ENCODE results near the gene RELN. TPM values are rescaled to one million over a fixed set of nuclear protein-coding genes. Genes with fewer than 3 reads are reported as not detected.

The RELN gene
- total RNA-seq, 1 donor from 2014 or later = 168 TPM

GRCh38 chr7:103995554-103995953 lies 6.1 kb upstream of the RELN start:
- intact Hi-C loops (cut with DNase I) = no loop called here
- ATAC-seq = no peak
- no peak for DNase-seq (ENCODE audit: low spot score)

- intact Hi-C loops (cut with DNase I) = no loop called here
- no peak for DNase-seq (ENCODE audit: low spot score)
- ATAC-seq = no peak
Observed at GRCh38 chr7:103993551-103993950, 4.1 kb upstream of the RELN start.

GRCh38 chr7:103991406-103991805 lies 1.9 kb upstream of the RELN start:
- intact Hi-C loops (cut with DNase I) = no loop called here
- no peak for ATAC-seq
- no peak for DNase-seq (ENCODE audit: low spot score)

- ATAC-seq (peak; percentile 53), DNase-seq (ENCODE audit: low spot score) (no peak)
- intact Hi-C loops (cut with DNase I) = no loop called here
Observed at GRCh38 chr7:103990991-103991390, 1.5 kb upstream of the RELN start.

- ATAC-seq (peak; percentile 62), DNase-seq (ENCODE audit: low spot score) (peak; percentile 61)
- intact Hi-C loops (cut with DNase I) = no loop called here
Observed at GRCh38 chr7:103989785-103990767, 618 bp upstream of the RELN start.

- DNase-seq (ENCODE audit: low spot score) (no peak), ATAC-seq (peak; percentile 28)
- intact Hi-C loops (cut with DNase I) = no loop called here
Observed at GRCh38 chr7:103988468-103989199, 824 bp downstream of the RELN start.

GRCh38 chr7:103987451-103987850 lies 2.0 kb downstream of the RELN start:
- ATAC-seq = no peak
- DNase-seq (ENCODE audit: low spot score) = no peak
- intact Hi-C loops (cut with DNase I) = no loop called here

- intact Hi-C loops (cut with DNase I) = no loop called here
- DNase-seq (ENCODE audit: low spot score) (no peak), ATAC-seq (no peak)
Observed at GRCh38 chr7:103985565-103986126, 3.8 kb downstream of the RELN start.

- ATAC-seq = no peak
- DNase-seq (ENCODE audit: low spot score) = no peak
- intact Hi-C loops (cut with DNase I) = no loop called here
Observed at GRCh38 chr7:103984050-103984449, 5.4 kb downstream of the RELN start.

- DNase-seq (ENCODE audit: low spot score) (no peak), ATAC-seq (no peak)
- intact Hi-C loops (cut with DNase I) = no loop called here
Observed at GRCh38 chr7:103983201-103983977, 6.1 kb downstream of the RELN start.

- intact Hi-C loops (cut with DNase I) = no loop called here
- ATAC-seq (no peak), DNase-seq (ENCODE audit: low spot score) (no peak)
Observed at GRCh38 chr7:103981003-103981423, 8.4 kb downstream of the RELN start.

GRCh38 chr7:103972779-103973434 lies 16.6 kb downstream of the RELN start:
- intact Hi-C loops (cut with DNase I) = no loop called here
- DNase-seq (ENCODE audit: low spot score) = no peak
- no peak for ATAC-seq

- no peak for ATAC-seq
- no peak for DNase-seq (ENCODE audit: low spot score)
- intact Hi-C loops (cut with DNase I) = no loop called here
Observed at GRCh38 chr7:103967401-103967800, 22.1 kb downstream of the RELN start.

GRCh38 chr7:103966593-103967277 lies 22.7 kb downstream of the RELN start:
- no peak for ATAC-seq
- intact Hi-C loops (cut with DNase I) = no loop called here
- no peak for DNase-seq (ENCODE audit: low spot score)

- intact Hi-C loops (cut with DNase I) = no loop called here
- DNase-seq (ENCODE audit: low spot score) (no peak), ATAC-seq (no peak)
Observed at GRCh38 chr7:103964269-103964668, 25.2 kb downstream of the RELN start.

GRCh38 chr7:103962070-103962469 lies 27.4 kb downstream of the RELN start:
- DNase-seq (ENCODE audit: low spot score) (no peak), ATAC-seq (no peak)
- intact Hi-C loops (cut with DNase I) = no loop called here

- DNase-seq (ENCODE audit: low spot score) (no peak), ATAC-seq (no peak)
- intact Hi-C loops (cut with DNase I) = no loop called here
Observed at GRCh38 chr7:103958284-103958818, 31.1 kb downstream of the RELN start.

GRCh38 chr7:103955985-103956384 lies 33.5 kb downstream of the RELN start:
- intact Hi-C loops (cut with DNase I) = no loop called here
- no peak for DNase-seq (ENCODE audit: low spot score)

More at GRCh38 chr7:103955985-103956384, 33.5 kb downstream of the RELN start:
- ATAC-seq = no peak
